ENCODE results near the gene BTBD18.

BTBD18 gene

GRCh38 chr11:57775491-57775890, 23.9 kb upstream of the BTBD18 start:
- DNase-seq = no peak

GRCh38 chr11:57773026-57773598, 21.5 kb upstream of the BTBD18 start:
- no peak for DNase-seq

DNA sequence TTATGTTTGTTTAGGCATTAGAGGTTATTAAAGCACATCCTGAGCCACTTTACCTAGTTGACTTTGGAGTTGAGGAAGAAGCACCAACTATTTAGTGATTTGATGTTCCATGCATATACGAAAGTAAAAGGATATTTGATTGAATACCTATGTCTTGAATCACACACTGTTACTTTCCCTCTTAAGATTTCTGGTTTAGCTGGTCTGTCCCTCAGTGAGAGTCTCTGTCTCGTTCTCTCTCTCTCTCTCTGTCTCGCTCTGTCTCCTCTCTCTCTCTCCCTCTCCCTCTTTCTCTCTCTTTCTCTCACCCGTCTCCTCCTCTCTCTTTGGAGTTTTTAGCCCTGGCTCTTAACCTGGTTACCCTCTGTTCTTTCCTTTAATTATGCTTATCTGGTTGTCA, 20.9 kb upstream of the BTBD18 start:
- no peak for DNase-seq

- DNase-seq = no peak
These were observed 19.7 kb upstream of the BTBD18 start for GRCh38 chr11:57771365-57771764.

- DNase-seq = no peak
These were observed 19.2 kb upstream of the BTBD18 start for GRCh38 chr11:57770793-57771192.

- no peak for DNase-seq
These were observed 13.4 kb upstream of the BTBD18 start for GRCh38 chr11:57764972-57765371.

DNA sequence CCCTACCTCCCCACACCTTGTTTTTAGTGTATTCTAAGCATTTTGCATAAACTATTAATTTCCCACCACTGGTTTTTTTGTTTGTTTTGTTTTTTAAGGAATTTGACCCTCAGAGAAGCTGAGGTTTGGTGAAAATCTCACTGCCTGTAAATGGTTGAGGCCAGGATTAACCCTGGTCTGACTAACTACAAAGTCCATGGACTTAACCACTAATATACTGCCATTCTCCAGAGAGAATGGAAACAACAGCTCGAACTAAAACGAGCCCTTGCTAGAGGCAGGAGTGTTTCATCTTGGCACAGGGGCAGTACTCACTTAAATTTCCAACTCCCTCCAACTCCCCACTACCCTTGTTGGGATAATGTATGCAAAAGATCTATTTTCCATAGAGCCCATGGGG, 12.9 kb upstream of the BTBD18 start:
- no peak for DNase-seq

- DNase-seq = no peak
These were observed 12.4 kb upstream of the BTBD18 start for GRCh38 chr11:57764021-57764420.

DNA sequence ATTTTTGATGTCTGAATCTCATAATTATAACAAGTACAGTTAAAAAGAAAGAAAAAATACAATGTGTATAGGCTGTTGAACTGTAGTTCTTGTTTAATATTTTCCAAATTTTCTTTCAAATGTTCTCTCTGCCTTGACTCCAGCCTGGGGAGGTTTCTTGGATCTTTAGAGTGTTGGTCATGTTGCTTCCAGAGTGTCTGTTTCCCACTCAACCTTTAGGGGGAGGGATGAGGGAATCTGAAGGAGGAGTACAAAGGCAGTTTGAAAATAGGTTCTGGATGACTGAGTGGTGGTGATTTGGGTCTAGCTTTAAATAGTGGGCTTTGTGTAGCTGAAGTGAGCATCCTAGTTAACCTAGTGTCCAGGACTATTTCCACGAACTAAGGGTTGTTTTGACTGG, 11.9 kb upstream of the BTBD18 start:
- peak; percentile 85 for DNase-seq

DNA sequence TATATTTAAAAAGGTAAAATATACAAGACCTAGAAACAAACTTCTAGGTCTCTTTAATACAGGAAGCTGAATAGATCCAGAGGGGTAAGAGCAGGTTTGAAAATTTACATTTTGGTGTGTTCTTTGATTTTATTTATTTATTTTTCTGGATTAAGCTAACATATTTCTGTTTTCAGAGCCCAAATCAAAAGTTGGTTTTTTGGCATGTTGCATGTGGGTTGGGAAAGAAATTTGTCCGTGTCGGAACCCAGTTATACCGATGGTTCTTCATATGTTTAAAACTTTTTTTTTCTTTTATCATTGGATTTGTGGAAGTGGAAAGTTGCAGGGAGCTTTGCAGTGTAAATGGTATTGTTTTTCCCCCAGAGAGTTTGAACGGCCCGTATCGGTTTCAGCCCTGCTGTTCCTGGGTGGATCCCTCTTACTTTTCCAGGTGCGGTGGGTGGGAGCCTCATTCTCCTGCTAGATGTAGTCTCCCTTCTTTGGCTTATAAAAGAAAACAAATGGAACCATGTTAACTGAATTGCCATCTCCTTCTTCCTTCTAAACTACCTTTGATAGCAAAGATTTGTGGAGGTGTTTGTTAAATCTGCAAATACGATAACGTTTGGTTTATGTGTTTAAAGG, 10.7 kb upstream of the BTBD18 start:
- DNase-seq = peak; percentile 75

DNA sequence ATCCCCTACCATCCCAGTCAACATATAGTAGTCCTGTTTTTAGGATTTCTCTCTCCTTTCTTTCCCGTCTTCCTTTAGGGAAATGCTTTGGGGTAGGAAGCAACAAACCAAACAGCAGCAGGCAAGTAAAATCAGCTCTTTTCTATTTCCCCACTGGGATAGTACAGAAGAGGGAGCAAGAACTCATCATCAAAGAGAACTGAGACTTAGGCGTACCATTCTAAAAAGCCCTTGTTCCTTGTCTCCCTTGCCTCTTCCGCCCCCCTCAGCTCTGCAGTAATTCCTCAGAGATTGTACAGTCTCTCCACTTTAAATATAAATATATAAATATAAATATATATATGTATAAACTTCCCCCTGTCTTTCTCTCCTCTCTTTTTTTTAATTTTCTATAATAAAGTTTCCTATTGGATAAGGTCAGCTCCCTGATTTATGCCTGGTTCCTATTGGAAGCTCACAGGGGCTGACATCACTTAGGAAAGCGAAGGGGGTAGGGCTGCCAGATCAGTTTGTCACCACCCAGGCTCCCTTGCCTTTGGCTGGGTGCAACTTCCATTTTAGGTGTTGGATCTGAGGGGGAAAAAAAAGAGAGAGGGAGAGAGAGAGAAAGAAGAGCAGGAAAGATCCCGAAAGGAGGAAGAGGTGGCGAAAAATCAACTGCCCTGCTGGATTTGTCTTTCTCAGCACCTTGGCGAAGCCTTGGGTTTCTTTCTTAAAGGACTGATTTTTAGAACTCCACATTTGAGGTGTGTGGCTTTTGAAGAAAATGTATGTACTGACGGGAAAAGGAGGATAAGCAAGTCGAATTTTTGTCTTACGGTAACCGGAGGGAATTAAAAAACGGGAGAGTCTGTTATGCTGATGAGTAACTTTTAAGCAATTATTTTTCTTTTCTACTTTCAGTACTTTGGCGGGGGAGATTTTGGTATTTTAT, 9.9 kb upstream of the BTBD18 start, which contains the start of gene CTNND1:
Gene CTNND1, plus strand, starts transcription at position 502 of the 934 bp plus-strand sequence. CDS start 29,677 bp downstream, outside the sequence.
- DNase-seq = peak; percentile 98

DNA sequence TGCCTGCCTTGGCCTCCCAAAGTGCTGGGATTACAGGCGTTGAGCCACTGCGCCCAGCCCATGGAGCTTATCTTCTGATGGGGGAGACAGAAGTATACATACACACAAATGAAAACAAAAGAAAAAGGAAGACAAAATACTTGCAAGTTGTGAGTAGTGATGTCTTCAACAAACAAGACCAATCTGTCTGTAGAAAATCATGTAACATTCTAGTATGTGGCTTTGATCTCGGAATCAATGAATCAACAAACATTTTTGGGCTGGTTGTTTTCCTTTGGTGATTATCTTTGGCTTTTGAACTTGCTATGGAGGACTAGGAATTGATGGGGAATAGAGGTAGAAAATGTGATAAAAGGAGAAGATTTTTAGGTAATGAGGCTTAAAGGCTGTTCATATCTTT, 6.6 kb upstream of the BTBD18 start:
- no peak for DNase-seq

DNA sequence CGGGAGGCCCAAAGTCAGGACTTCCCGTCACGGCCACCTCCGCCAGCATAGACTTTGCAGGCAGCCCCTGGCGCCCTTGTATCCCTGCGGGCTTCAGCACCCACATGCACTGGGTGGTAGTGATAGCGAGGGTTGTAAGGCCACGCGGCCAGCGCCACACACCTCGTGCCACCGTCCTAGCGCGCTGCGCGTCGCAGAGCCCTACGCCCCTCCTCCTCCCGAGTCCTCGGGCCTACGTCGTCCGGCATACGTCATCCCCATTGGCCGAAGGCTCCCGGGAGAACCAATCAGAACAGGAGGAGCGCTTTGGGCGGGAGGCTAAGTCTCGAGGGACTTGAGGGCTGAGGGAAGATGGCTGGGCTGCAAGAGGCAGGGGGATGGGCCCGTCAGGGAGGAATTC, 1.3 kb upstream of the BTBD18 start:
- DNase-seq = no peak

DNA sequence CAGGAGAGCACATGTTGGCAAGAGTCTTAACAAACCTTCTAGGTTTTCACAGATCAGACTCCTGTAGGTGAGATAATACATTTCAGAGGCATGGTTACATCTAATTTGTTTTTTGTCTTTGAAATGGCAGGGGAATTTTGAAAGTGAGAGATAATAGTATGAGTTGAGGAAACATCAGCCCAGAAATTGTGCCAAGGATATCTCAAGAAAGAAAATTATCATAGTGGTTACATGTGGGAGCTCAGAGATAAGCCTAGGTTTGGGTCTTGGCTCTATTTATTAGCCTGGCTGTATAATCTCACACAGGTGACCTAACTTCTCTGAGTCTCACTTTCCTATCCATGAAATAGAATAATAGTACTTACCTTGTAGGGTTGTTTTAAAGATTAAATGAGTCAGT, 443 bp downstream of the BTBD18 start:
- DNase-seq = no peak

GRCh38 chr11:57746920-57747319, 4.7 kb downstream of the BTBD18 start:
- no peak for DNase-seq

- DNase-seq = no peak
These were observed 6.4 kb downstream of the BTBD18 start for GRCh38 chr11:57745206-57745605.

- no peak for DNase-seq
These were observed 7.3 kb downstream of the BTBD18 start for GRCh38 chr11:57744357-57744756.

DNA sequence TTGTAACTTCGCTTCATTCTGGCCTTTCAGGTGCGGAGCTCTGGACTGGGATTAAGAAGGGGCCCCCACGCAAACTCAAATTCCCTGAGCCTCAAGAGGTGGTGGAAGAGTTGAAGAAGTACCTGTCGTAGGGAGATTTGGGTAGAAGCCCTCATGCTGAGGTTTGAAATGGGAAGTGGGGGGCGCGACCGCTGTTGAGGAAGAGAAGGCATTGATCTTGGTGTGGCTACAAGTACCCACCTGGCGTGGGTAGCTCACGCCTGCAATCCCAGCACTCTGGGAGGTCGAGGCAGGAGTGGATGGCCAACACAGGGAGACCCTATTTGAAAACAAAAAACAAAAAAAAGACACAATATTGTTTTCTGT, 9.5 kb downstream of the BTBD18 start:
- no peak for DNase-seq

DNA sequence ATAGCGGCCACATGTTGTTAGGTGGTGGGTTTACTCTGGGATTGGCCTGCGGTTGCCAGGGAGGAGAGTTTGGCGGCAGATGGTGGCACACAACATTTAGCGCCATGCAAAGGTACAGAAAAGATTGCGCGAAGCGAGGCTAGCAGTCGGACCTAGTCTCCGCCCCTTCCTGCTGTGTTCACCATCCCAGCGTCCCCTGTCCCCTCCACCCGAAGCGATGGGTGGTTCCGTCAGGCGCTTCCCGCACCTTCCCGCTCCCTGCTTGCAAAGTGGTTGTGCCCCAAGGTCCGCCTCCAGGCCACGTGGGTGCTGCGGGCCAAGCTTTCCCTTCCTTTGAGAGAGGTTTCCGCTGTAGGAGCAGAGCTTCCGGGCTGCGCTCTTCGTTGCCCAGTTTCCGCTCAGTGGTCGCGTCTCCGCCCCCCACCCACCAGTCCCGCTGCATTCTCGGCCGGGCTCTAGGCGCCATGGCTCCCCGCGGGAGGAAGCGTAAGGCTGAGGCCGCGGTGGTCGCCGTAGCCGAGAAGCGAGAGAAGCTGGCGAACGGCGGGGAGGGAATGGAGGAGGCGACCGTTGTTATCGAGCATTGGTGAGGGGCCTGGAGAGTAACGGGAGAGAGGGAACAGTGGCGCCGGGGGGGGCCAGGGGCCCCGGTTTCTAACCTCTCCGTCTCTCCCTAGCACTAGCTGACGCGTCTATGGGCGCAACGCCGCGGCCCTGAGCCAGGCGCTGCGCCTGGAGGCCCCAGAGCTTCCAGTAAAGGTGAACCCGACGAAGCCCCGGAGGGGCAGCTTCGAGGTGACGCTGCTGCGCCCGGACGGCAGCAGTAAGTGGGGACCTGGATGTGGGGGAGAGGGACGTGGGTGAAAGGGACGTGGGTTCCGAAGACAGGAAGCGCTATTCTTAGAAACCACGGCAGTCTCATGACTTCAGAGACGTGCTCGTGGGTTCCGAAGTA, 10.2 kb downstream of the BTBD18 start, which contains the start of gene SELENOH:
Gene SELENOH, plus strand, starts transcription at position 360 of the 955 bp plus-strand sequence. Its CDS starts 105 bp downstream, at position 465.
- DNase-seq = peak; percentile 98

DNA sequence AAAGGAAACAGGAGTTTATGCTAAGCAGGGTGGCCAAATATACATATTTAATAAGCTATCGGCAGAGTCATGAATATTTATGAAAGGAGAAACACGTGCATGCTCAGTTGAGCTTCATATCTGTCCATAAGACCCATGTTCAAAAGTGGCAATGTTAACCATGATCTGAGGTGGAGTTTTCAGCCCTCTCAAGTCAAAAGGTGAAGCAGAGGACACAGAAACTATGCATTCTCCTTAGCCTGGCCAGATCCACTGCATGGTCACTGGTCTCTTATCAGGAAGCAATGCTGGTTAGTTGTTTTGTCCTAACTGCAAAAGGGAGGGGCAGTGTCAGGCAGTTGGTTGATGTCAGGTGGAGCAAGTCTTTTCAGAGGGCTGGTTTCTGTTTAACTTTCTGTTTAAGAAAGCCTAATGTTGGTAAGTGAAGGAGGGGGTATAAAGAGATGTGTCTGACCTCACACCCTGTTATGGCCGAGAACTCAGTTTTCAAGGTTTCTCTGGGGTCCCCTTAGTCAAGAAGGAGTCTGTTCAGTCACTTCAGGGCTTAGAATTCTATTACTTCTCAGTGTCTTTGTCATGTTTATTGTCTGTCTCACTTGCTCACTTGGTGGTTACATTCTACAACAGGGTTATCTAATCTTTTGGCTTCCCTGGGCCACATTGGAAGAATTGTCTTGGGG, 15.9 kb downstream of the BTBD18 start:
- no peak for DNase-seq

DNA sequence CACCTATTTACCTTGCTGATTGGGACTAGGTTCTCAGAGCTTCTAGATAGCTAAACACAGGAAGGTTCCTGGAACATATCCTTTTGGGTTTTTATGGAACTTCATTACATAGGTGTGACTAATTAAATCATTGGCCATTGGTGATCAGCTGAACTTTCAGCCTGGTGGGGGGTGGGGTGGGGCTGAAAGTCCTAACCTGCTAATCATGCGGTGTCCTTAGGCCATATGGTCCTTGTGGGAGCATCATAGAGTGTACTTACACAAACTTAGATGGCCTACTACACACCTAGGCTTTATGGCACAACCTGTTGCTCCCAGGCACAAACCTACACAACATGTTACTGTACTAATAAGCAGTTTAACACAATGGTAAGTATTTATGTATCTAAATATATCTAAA, 19.0 kb downstream of the BTBD18 start:
- DNase-seq = no peak

- DNase-seq = no peak
These were observed 22.1 kb downstream of the BTBD18 start for GRCh38 chr11:57729479-57729878.
